G401.6 (cell line): ENCODE data around the gene PRKCSH.
"Not testable (repeated sequence)": the region's sequence is repeated elsewhere in the genome, so short reads cannot be mapped to it uniquely, and the experiment has no call there.

Source experiments
- FAIRE-seq: peaks from 2 replicates; lab custom pipeline; 2012; peaks lifted over from hg19 to GRCh38; lab: Jason Lieb, UNC

Gene PRKCSH, protein sequence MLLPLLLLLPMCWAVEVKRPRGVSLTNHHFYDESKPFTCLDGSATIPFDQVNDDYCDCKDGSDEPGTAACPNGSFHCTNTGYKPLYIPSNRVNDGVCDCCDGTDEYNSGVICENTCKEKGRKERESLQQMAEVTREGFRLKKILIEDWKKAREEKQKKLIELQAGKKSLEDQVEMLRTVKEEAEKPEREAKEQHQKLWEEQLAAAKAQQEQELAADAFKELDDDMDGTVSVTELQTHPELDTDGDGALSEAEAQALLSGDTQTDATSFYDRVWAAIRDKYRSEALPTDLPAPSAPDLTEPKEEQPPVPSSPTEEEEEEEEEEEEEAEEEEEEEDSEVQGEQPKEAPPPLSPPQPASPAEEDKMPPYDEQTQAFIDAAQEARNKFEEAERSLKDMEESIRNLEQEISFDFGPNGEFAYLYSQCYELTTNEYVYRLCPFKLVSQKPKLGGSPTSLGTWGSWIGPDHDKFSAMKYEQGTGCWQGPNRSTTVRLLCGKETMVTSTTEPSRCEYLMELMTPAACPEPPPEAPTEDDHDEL

DNA sequence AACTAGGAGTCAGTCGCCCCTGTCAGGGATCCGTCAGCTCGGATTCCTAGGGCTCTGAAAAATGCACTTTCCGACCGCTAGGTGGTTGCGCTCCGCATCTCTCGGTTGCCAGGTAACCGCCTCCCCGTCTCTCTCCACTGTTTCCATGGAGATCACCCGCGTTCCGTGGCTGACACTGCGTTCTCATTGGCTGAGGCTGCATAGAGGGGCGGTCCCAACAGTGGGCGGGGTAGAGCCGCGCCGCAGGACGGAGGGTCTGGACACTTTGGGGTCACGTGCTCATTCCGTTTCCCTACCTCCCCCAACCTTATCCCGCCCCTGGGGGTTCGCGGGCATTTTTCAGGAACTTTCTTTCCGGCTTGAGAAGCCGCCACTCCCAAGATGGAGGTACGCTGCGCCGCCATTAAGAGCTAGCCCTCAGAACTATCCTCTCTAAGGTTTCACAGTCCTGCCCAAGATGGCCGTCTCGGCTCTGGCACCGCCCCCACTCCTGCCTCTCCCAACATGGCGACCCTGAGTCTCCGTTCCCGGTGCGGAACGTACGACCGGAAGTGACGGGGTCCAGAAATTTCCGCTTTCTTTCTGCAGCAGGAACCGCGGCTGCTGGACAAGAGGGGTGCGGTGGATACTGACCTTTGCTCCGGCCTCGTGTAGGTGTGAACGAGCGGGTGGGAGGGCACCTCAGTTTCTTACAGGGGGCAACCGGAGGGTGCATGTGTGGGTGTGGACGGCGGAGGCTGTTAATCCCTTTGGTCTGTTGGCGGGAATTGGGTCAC, at the start of gene PRKCSH, which contains the start of gene ODAD3:
Gene PRKCSH (plus strand): TSS at position 579 of the 776 bp plus-strand sequence. CDS start 483 bp downstream, outside the sequence.
Gene ODAD3 (minus strand): TSS at position 65 of the 776 bp plus-strand sequence. CDS start 105 bp downstream, outside the sequence.
- FAIRE-seq, result peak; percentile 100

DNA sequence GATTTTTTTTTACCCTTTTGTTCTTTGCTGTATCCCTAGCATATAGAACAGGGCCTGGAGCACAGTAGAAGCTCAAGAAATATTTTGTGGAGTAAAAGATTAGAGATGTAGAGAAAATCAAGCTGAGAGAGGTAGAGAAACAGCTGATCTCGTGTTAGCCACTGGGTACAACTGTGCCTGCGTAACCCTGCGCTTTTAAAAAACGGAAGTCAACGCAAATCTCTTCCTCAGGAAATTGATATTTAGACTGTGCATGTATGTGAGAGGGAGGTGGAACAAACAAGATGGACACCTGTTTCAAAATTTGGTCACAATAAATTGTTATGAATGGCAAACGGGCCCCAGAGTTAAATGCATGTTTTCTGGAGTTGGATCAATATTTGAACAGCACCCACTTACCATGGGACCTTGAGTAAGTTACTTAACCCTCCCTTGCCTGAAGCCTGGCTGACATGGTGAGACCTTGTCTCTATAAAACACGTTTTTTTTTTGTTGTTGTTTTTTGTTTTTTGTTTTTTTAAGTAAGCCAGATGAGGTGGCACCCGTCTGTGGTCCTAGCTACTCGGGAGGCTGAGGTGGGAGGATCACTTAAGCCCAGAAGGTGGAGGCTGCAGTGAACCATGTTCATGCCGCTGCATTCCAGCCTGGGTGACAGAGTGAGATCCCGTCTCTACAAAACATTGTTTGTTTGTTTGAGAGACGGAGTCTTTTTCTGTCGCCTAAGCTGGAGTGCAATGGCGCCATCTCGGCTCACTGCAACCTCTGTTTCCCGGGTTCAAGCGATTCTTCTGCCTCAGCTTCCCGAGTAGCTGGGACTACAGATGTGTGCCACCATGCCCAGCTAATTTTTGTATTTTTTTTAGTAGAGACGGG, 48.0 kb upstream of the PRKCSH start:
- FAIRE-seq, result no peak

DNA sequence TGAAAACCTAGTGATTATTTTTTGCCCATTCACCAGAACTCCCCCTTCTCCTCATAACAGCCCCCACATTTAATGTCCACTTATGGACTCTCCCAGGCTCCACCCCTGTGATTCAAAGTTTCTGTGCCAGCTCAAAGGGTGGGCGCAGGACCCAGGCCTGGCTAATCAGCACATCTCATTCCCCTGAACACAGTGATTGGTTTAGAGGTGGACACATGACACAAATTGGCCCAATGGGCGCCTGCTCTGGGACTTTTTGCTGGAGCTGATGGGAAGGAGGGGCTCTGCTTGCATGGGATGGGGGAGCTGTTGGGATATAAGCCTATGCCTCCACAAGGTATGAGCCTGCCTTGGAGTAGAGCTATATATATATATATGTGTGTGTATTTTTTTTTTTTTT, 45.1 kb upstream of the PRKCSH start:
- no peak for FAIRE-seq

DNA sequence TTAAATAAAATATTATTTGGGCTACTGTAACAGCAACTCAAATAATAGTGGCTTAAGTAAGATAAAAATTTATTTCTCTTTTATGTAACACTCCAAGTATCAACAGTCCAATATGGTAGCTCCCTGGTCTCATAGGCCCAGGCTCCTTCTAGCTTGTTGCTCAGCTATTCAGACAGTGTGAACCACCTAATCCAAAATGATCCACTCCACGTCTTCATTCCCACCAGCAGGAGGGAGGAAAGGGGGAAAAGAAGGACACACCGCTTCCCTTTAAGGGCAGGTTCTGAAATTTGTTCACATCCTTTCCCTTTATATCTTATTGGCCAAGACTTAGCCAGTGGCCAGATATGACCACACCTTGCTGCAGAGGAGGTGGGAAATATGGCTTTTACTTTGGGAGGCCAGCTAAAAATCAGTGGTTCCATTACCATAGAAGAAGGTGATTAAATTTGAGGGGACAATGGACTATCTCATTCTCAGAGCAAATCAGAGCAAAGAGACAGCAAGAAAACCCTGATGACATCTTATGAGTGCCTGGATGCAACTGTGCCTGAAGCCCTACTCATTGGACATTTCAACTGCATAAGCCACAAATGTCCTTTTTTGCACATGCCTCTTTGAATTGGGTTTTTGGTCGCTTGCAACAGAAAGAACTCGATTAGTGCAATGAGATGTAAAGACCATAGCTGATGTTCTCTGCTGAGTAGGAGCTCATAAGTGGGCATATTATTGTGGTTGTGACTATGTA, 44.3 kb upstream of the PRKCSH start:
- FAIRE-seq, result no peak

DNA sequence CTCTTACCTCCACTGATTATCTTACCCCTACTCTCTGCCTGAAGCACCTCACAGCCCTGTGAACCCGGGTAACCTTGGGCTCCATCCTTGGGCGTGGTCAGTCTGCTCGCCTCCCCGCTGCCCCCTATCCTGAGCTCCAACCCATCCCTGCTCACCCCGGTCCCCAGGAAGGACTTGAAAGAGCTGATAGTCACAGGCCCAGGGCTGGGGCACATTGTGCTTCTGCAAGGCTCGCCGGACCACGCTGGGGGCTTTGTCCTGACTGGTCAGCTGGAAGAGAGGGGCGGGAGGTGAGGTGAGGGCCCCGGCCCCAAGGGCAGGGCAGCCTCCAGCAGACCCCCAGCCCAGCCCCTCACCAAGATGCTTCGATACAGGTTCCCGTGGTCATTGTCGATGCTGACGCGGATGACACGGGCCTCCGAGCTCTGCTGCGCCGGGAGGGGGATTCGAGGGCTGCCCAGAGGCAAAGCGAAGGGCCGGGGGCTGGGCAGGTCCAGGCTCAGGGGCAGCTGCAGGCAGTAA, 38.3 kb upstream of the PRKCSH start:
- FAIRE-seq, result no peak

DNA sequence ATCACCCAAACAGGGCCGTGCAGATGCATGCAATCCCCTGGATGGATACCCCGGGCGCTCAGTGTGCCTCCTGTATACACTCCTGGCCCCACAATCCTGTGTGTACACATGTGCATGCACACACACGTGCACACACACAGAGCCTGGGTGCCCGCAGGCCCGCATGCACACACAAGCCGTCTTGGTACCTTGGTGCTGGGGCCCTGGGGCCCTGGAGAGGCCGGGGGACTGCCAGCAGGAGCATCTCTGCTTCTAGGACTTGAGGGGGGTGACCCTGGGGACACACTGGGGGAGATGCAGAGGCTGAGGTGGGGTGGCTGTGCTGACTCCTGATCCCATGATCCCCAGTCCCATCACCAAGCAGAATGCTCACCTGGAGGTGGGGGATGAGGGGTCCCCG, 35.8 kb upstream of the PRKCSH start:
- no peak for FAIRE-seq

DNA sequence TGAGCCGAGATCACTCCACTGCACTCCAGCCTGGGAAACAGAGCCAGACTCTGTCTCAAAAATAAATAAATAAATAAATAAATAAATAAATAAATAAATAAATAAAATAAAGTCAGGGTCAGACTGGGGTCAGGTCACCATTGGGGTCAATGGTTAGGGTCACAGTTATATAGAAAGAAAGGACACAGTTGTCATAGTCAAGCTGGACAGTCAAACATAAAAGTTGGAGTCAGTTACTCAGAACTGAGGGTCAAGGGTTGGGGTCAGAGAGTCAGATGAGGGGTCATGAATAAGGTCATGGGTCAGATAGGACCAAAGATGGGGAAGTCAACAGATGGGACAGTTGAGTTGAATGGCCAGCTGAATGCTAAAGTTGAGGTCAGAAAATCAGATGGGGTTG, 34.6 kb upstream of the PRKCSH start:
- FAIRE-seq, result no peak

DNA sequence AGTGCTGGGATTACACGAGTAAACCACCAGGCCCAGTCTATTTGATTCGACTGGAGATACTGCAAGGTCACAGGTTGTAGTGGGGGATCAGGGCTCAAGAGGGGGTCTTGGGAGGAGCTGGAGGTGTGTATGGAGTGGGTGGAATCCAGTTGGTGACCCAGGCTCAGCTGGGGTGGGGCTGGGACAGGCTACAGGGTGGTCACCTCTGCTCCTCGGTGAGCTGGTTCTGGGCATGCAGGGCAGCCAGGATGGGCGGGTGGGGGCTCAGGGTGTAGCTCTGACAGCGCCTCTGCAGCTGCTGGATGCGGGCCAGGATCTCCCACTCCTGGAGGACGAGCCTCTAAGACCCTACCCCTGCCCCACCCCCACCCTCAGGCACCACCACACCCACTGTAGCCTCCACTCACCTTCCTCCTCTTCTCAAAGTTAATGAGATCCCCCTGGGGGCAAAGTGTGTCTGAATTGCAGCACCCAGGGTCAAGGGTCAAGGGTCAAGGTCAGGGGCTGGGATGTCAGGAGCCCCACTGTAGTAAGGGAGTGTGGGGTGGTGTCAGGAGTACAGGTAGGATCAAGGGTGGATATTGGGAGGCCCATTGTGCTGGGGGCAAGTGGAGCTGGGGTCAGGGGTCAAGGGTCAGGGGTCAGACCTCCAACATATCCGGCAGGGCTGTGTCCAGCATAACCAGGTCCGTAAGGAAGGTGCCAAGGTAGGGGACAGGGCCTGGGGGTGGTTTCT, 33.5 kb upstream of the PRKCSH start:
- no peak for FAIRE-seq

DNA sequence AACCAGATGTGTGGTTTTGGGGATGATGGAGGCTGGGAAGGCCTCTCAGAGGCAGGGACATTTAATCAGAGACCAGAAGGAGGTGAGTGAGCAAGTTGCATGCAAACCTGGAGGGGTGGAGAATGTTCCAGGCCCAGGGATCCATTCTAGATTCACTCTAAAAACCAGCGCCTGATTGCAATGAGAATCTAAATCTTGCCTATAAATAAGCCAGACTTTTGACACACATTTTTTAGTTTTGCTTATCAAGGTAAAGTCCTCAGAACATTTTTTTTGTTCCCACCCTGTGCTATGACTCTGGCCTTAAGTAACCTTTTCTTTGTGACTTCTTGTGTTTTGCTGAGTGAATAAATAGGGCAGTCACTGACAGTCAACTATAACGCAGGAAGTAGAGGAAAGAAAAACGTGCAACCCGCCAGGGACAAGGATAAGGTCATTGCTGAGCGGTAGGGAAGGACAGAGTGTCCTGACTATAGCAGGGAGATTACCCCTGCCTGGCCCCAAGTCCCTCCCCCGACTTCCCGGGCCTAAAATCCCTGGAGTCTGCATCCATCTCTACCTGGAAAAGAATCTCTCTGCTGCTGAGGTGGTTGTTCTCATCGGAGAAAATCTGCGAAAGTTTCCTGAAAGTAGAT, 30.7 kb upstream of the PRKCSH start:
- FAIRE-seq, result no peak

DNA sequence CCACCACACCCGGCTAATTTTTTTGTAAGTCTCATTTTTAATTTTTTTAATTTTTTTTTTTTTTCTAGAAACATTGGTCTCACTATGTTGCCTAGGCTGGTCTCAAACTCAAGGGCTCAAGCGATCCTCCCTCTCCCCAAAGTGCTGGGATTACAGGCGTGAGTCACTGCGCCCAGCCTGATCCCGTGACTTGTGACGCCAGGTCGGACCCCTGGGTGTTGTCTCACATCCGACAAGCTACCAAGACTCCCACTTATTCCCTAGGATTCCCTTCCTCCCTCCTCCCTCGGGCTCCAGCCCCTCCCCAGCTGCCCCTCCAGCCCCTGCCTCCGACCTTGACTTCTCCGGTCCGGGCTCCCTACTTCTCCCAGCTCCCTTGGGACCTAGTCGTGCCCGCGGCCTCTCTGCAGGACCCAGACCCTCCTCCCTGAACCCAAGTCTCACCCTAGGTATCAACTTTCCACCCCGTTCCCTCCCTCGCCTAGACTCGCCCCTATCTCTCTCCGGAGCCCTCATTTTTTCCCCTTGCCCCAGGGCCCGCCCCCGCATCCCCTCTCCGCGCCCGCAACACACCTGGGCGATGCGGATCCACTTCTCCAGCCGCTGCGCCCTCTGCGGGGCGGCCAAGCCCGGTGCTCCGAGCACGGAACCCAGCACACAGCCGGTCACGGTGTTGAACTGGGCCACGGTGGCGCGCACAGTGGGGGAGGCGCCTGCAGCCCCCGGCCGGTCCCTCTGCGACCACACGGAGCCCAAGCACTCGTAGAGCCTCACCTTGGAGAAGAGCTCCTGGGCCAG, 29.4 kb upstream of the PRKCSH start:
- FAIRE-seq, result no peak

DNA sequence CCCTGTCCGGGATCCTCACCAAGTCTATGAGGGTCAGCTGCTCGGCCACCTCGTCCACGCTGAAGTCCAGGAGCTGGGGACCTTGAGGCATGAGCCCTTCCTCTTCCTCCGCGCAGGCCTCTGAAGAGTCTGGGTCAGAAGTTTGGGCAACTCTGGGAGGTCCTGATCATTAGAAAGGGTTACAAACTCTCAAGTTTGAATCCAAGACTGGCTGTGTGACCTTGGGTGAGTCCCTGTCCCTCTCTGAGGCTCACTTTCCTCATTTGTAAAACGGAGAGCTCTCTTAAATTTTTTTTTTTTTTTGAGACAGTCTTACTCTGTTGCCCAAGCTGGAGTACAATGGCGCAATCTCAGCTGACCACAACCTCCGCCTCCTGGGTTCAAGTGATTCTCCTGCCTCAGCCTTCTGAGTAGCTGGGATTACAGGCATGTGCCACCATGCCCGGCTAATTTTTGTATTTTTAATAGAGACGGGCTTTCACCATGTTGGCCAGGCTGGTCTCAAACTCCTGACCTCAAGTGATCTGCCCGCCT, 28.7 kb upstream of the PRKCSH start:
- not testable (repeated sequence) for FAIRE-seq

DNA sequence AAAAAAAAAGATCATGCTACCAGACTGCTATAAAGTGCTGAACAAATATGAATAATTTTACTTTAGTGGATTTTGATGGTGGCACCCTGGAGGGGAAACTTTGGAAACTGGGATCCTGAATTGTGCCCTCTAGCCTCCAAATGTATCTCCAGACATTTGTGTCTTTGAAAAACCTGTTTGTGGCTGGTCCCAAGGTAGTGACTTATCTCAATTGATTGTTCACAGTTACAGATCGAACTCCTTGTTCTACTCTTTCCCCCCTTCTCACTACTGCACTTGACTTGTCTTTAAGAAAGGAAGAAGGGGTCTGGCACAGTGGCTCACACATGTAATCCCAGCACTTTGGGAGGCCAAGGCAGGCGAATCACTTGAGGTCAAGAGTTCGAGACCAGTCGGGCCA, 26.8 kb upstream of the PRKCSH start:
- no peak for FAIRE-seq

DNA sequence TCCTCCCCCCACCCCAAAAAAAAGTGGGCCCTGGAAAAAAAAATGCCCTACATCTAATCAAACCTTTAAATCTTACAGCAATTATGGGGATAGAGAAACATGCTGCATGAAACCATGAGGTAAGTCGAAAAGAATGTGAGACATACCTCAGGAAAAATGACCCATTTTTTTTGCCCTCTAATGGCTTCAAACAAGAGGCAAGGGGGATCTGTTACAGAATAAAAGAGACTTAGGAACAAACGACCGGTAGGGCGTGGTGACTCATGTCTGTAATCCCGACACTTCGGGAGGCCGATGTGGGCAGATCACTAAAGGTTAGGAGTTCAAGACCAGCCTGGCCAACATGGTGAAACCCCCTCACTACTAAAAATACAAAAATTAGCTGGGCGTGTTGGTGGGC, 24.8 kb upstream of the PRKCSH start:
- no peak for FAIRE-seq

DNA sequence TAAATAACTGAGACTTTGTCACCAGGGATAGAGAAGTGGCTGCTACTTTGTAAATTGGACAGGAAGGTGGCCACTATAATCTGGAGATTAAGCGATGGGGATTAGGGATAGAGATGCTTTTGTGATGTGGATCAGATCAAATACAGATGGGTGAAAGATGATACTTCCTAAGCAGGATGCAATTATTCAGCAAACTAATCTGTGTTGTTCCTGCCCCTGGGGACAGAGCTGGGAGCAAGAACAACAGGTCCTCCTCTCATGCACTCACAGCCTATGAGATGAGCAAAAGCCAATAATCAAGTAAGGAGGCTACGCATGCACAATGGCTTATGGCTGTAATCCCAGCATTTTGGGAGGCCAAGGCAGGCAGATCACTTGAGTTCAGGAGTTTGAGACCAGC, 20.9 kb upstream of the PRKCSH start:
- FAIRE-seq, result no peak

DNA sequence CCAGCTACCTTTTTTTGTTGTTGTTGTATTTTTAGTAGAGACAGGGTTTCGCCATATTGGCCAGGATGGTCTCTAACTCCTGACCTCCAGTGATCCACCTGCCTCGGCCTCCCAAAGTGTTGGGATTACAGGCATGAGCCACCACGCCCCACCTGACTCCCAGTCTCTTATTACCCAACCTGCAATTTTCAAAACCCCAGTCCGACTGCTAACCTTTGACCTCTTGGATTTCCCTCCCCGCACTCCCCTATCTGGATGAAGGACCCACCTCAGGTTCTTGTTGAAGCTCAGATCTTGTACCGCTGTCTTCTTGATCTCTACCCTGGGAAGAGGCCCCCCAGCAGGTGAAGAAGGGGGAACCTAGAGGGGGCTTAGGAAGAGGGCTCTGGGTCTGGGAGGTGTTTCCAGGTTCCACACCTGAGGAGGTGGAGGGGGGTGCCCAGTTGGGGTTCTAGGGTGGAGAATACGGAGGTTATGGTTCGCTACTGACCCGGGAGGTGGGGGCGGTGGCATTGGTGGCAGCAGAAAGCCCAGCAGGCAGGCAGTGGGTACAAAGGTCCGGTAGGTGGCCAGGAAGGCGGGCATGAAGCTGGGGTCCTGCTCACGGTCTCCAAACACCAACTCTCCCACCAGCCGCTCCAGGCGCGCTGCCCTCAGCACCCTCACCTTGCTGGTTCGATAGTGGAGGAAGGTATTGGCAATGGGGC, 18.9 kb upstream of the PRKCSH start:
- no peak for FAIRE-seq

DNA sequence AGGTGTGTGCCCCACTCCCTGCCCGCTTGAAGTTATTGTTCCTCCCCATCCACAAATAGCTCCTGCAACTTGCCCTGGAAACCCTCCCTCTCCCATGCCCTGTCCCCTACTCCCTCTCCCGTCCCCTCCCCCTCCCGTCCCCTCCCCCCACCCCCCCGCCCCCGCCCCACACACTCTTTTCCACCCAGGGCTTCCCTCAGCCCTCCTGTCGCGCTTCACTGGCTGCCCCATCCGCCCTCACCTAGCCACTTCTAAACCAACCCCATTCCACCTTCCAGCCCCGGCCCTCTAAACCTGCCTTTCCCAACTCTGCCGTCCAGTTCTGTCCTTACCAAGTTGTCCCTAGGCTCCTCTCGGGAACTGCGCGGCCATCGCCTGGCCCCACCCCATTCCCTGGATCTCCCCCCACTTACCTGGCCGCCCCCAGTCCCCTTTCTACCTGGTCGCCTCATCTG, 17.3 kb upstream of the PRKCSH start:
- FAIRE-seq, result no peak

DNA sequence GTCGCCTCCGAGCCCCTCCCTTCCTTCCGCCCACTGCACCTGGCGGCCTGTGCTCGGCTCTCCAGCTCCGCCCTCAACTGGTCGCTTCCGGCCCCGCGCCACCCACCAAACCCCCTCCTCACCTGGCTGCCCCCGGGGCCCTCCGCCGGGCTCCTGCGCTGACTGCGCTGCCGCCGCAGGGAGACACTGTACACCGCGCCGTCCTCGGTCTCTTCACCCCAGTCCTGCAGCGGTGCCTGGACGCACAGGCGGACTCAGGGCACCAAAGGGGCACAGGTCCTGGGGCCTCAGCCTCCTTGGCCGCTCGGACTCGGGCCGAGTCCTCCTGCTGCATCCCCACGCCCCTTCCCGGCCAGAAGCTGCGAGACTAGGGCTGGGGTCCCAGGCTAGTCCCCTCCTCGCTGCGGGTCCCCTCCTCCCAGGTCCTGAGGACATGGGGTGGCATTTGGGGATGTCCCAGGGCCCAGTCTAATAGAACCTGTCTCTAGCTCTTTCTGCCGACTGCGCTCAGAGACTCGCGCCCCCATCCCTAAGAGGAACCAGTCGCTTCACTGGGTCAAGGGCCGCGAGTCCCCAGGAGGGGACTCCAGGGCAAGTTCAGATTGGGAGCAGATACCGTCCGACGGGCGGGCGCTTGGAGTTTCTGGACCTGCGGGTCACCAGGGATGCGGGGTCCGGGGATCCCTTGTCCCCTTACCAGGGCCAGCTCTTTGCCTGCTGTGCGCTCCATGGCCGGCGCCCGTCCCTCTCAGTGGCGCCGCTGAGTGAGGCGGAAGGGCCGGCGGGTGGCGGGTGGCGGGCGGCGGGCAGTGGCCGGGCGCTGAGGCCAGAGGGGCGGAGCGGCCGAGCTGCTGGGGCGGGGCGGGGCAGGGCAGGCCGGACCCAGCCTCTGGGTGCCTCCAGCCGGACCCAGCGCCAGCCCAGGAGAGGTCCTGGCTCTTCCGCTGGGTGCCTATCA, 16.6 kb upstream of the PRKCSH start, which contains the start of gene RGL3:
Gene RGL3 (minus strand): TSS at position 766 of the 958 bp plus-strand sequence. CDS start 36 bp downstream, at position 730.
- no peak for FAIRE-seq
